ENCODE results near the gene UBAC2. TPM values are rescaled to one million over a fixed set of nuclear protein-coding genes. Genes with fewer than 3 reads are reported as not detected.

Gene UBAC2
- total RNA-seq, 2 experiments from 2014 or later, result 26.8 to 28.5 TPM

DNA sequence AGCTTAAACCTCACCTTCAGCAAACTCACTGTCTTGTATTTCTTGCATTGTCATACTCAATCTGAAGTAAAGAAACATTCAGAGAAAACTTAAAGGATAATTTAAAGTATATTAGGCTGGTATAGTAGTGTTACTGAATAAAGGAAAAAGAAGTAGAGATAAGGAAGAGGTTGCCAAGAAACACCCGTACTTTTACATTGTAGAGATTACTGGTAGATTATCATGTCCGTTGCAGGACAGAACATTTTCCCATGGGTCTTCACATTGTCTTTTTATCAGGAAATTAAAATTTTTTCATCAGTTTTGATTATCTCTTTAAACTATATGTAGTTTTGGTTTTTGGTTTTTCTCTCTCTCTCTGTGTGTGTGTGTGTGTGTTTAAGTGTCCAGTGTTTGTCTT is 126.5 kb downstream of the UBAC2 start:
- no peak for TF ChIP-seq EZH2phosphoT487 (IDR thresholded peaks at IDR 0.05; ENCODE audit: borderline replicate concordance, low read depth, low read length)
- TF ChIP-seq, protein P1, sequence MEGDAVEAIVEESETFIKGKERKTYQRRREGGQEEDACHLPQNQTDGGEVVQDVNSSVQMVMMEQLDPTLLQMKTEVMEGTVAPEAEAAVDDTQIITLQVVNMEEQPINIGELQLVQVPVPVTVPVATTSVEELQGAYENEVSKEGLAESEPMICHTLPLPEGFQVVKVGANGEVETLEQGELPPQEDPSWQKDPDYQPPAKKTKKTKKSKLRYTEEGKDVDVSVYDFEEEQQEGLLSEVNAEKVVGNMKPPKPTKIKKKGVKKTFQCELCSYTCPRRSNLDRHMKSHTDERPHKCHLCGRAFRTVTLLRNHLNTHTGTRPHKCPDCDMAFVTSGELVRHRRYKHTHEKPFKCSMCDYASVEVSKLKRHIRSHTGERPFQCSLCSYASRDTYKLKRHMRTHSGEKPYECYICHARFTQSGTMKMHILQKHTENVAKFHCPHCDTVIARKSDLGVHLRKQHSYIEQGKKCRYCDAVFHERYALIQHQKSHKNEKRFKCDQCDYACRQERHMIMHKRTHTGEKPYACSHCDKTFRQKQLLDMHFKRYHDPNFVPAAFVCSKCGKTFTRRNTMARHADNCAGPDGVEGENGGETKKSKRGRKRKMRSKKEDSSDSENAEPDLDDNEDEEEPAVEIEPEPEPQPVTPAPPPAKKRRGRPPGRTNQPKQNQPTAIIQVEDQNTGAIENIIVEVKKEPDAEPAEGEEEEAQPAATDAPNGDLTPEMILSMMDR (conservative IDR thresholded peaks at IDR 0.05; ENCODE audit: low read length), result no peak
- Histone ChIP-seq H3K9me3 (ENCODE audit: low read length) (no peaks in the 10 kb centered on the region), H3K27ac (ENCODE audit: low read depth, low read length, poor library complexity, severe bottlenecking) (no peak overlapping the region), H3K79me2 (ENCODE audit: insufficient read depth, low read depth, low read length) (no peaks in the 10 kb centered on the region), H3K4me1 (ENCODE audit: insufficient read depth, low read length, poor library complexity, severe bottlenecking) (peaks cover 33% of the 10 kb centered on the region), H3K9me2 (ENCODE audit: insufficient read depth, low read length) (no peaks in the 10 kb centered on the region), H3K36me3 (ENCODE audit: insufficient read depth, low read length) (peaks cover 29% of the 10 kb centered on the region), H3K4me2 (ENCODE audit: low read length) (peak overlapping the region; percentile 68; the same call in 1 of the 2 replicates), H3K4me3 (ENCODE audit: low read depth, low read length, poor library complexity, severe bottlenecking) (no peak overlapping the region), H4K20me1 (ENCODE audit: insufficient read depth, low read length) (peaks cover 3% of the 10 kb centered on the region; the same call in 1 of the 2 replicates), H2AFZ (ENCODE audit: low read length) (no peak overlapping the region)
- ChIA-PET CTCF (ENCODE audit: unreplicated experiment) (no interaction called here), POLR2A (no interaction called here)
- intact Hi-C loops (cut with micrococcal nuclease; ENCODE audit: unreplicated experiment), result no loop called here
- DNase-seq (ENCODE audit: low spot score), result no peak
- BruUV-seq (replicated peaks), result no TSS peak

DNA sequence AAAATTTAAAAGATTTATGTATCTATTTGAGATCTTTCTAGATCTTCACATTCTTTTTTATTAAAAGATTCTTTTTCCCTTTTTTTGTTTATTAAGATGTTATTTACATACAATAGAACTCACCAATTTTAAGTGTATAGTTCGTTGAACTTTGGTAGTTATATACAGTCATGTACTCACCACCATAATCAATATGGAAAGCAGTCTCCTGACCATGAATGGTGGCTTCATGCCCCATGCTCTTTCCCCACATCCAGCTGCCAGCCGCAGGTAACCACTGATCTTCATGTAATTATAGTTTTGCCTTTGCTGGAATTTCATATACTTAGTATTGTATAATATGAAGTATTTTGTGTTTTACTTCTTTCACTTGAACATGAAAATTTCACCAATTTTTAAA is 127.1 kb downstream of the UBAC2 start:
- Histone ChIP-seq H3K4me2 (ENCODE audit: low read length) (no peak overlapping the region), H3K9me2 (ENCODE audit: insufficient read depth, low read length) (no peaks in the 10 kb centered on the region), H3K4me1 (ENCODE audit: insufficient read depth, low read length, poor library complexity, severe bottlenecking) (peaks cover 39% of the 10 kb centered on the region), H3K79me2 (ENCODE audit: insufficient read depth, low read depth, low read length) (no peaks in the 10 kb centered on the region), H4K20me1 (ENCODE audit: insufficient read depth, low read length) (peaks cover 3% of the 10 kb centered on the region; the same call in 1 of the 2 replicates), H3K4me3 (ENCODE audit: low read depth, low read length, poor library complexity, severe bottlenecking) (no peak overlapping the region), H2AFZ (ENCODE audit: low read length) (no peak overlapping the region), H3K27ac (ENCODE audit: low read depth, low read length, poor library complexity, severe bottlenecking) (no peak overlapping the region), H3K36me3 (ENCODE audit: insufficient read depth, low read length) (peaks cover 25% of the 10 kb centered on the region), H3K9me3 (ENCODE audit: low read length) (no peaks in the 10 kb centered on the region)
- intact Hi-C loops (cut with micrococcal nuclease; ENCODE audit: unreplicated experiment), result no loop called here
- TF ChIP-seq EZH2phosphoT487 (IDR thresholded peaks at IDR 0.05; ENCODE audit: borderline replicate concordance, low read depth, low read length), result no peak
- TF ChIP-seq, protein P1 (conservative IDR thresholded peaks at IDR 0.05; ENCODE audit: low read length), result no peak
- no peak for DNase-seq (ENCODE audit: low spot score)
- ChIA-PET CTCF (ENCODE audit: unreplicated experiment) (no interaction called here), POLR2A (no interaction called here)
- no TSS peak for BruUV-seq (replicated peaks)

DNA sequence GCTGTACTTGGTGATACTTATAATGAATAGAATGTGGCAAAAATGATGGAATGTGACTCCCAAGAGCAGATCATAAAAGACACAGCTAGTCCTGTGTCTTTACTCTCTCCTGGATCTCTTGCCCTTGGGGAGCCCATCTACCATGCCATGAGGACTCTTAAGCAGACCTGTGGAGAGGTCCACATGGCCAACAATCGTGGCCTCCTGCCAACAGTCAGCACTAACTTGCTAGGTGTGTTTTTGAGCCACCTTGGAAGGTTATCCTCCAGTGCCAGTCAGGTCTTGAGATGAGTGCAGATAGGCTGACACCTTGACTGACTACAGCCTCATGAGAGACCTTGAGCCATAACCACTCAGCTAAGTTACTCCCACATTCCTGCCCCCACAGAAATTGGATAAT is 128.8 kb downstream of the UBAC2 start:
- H3K79me2 ChIP-seq (ENCODE audit: insufficient read depth, low read depth, low read length), result no peaks in the 10 kb centered on the region
- H3K27ac ChIP-seq (ENCODE audit: low read depth, low read length, poor library complexity, severe bottlenecking), result no peak overlapping the region
- no peak overlapping the region for H2AFZ ChIP-seq (ENCODE audit: low read length)
- H3K4me3 ChIP-seq (ENCODE audit: low read depth, low read length, poor library complexity, severe bottlenecking), result no peak overlapping the region
- H3K4me1 ChIP-seq (ENCODE audit: insufficient read depth, low read length, poor library complexity, severe bottlenecking), result peaks cover 44% of the 10 kb centered on the region
- POLR2A ChIA-PET, result interaction anchor here (1.0 kb wide), 1 partner anchor 31 kb away, joined by 3 read pairs; no protein-coding TSS in a partner anchor
- intact Hi-C loops (cut with micrococcal nuclease; ENCODE audit: unreplicated experiment), result no loop called here
- peaks cover 3% of the 10 kb centered on the region; the same call in 1 of the 2 replicates for H4K20me1 ChIP-seq (ENCODE audit: insufficient read depth, low read length)
- no peak overlapping the region for H3K4me2 ChIP-seq (ENCODE audit: low read length)
- no peaks in the 10 kb centered on the region for H3K9me3 ChIP-seq (ENCODE audit: low read length)
- DNase-seq (ENCODE audit: low spot score), result no peak
- H3K9me2 ChIP-seq (ENCODE audit: insufficient read depth, low read length), result no peaks in the 10 kb centered on the region
- TF ChIP-seq, protein P1 (conservative IDR thresholded peaks at IDR 0.05; ENCODE audit: low read length), result no peak
- no peak for TF ChIP-seq EZH2phosphoT487 (IDR thresholded peaks at IDR 0.05; ENCODE audit: borderline replicate concordance, low read depth, low read length)
- H3K36me3 ChIP-seq (ENCODE audit: insufficient read depth, low read length), result peaks cover 23% of the 10 kb centered on the region
- BruUV-seq (replicated peaks), result no TSS peak
- CTCF ChIA-PET (ENCODE audit: unreplicated experiment), result no interaction called here

Data from OCI-LY7 (cell line).